Spleen (tissue), 7 donors: ENCODE measurements around the gene CALHM2.

ENCODE experiments used
- CTCF ChIP-seq, 11 experiments: fragments of 200-600 bp in 7 of 11; fragments of 450-650 bp in 4 of 11; sonication (generic) in 4 of 11; IDR thresholded peaks in 8 of 11; conservative IDR thresholded peaks in 3 of 11; 1 replicate in 7 of 11; 2 replicates in 4 of 11; pipeline versions ENCODE4 v1.4.0 to v1.8.0; 2016 to 2021; ENCODE audit warnings: antibody characterized with exemption in 11 of 11, inconsistent platforms in 4 of 11, mild to moderate bottlenecking in 1 of 11
- POLR2A ChIP-seq, 3 donors: fragments of 450-650 bp; IDR thresholded peaks; one replicate each; pipeline ENCODE4 v1.5.1; 2017; ENCODE audit warnings: antibody characterized with exemption in 3 of 3, mild to moderate bottlenecking in 1 of 3
- POLR2AphosphoS5 ChIP-seq, 3 donors: sonication (generic); formaldehyde crosslinking; IDR thresholded peaks; one replicate each; pipeline ENCODE4 v1.5.1; 2017; ENCODE audit warnings: antibody characterized with exemption in 3 of 3
- donor health status: DM: no; HTN: no; CAD: no; lungs with moderate emphysema.
- donor health status: DM: no; HTN: no; CAD: no.
- donor health status: DM: no; HTN: no; CAD: no.

- TF ChIP-seq POLR2AphosphoS5 (IDR thresholded peaks at IDR 0.05) (peak; percentile 80 to 91 (median 88)), POLR2A (IDR thresholded peaks at IDR 0.05) (no peak), CTCF (IDR thresholded peaks at IDR 0.05 in 8 of 11, conservative IDR thresholded peaks at IDR 0.05 in 3 of 11) (no peak)
Observed at GRCh38 chr10:103451091-103451813, 918 bp downstream of the CALHM2 start.
